Measurements from ENCODE around the gene CTNNA2. TPM values are rescaled to one million over a fixed set of nuclear protein-coding genes. Genes with fewer than 3 reads are reported as not detected.

CTNNA2 gene
- total RNA-seq, 3 donors from 2014 or later, result 0.29 to 4.2 (median 1.1) TPM

DNA sequence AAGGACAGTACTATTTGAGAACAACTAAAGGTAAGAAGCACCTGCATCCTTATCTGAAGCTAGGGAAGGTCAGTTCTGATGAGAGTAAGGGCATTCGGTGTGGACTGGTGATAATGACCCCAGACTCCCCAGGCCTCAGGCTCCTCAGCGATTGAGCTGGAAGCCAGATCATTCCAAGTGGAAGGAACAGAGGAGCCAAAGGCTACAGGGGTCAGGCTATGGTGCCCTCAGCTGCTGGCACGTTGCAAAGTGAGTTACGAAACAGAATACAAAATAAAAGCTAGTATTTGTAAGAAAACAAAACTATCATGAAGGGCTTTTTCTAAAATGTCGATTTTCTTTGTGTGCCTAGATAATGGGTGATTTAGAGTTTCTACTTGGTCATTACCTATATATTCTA is 960.2 kb downstream of the CTNNA2 start:
- Histone ChIP-seq H3K36me3 (ENCODE audit: low read depth) (no peaks in the 10 kb centered on the region), H3K4me3 (no peak overlapping the region), H3K4me1 (ENCODE audit: low read depth) (no peaks in the 10 kb centered on the region), H3K9me3 (no peaks in the 10 kb centered on the region)
- intact Hi-C loops (cut with DNase I, micrococcal nuclease), result no loop called here
- TF ChIP-seq, protein P1, sequence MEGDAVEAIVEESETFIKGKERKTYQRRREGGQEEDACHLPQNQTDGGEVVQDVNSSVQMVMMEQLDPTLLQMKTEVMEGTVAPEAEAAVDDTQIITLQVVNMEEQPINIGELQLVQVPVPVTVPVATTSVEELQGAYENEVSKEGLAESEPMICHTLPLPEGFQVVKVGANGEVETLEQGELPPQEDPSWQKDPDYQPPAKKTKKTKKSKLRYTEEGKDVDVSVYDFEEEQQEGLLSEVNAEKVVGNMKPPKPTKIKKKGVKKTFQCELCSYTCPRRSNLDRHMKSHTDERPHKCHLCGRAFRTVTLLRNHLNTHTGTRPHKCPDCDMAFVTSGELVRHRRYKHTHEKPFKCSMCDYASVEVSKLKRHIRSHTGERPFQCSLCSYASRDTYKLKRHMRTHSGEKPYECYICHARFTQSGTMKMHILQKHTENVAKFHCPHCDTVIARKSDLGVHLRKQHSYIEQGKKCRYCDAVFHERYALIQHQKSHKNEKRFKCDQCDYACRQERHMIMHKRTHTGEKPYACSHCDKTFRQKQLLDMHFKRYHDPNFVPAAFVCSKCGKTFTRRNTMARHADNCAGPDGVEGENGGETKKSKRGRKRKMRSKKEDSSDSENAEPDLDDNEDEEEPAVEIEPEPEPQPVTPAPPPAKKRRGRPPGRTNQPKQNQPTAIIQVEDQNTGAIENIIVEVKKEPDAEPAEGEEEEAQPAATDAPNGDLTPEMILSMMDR (IDR thresholded peaks at IDR 0.05), result no peak
- DNase-seq, result no peak
- ATAC-seq, result no peak

DNA sequence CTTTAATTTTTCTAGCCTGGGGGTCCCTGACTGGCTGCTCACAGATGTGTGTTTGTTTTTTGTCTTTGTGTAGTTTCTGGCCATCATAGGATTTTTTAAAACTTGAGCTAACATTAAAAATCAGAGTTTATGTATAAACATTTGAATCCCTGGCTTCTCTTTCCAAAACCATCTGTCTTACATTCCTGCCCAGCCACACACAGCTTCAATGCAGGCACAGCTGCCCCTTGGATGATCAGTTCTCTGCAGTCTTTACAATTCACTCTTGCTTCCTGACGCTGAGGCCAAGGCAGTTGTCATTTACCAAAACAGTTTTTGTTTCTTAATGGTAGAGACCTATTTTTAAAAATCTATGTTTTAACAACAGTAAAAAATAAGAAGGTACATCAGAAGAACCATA is 960.9 kb downstream of the CTNNA2 start:
- no peak for DNase-seq
- no peaks in the 10 kb centered on the region for H3K4me1 ChIP-seq (ENCODE audit: low read depth)
- TF ChIP-seq, protein P1 (IDR thresholded peaks at IDR 0.05), result no peak
- no peaks in the 10 kb centered on the region for H3K9me3 ChIP-seq
- intact Hi-C loops (cut with DNase I, micrococcal nuclease), result no loop called here
- H3K4me3 ChIP-seq, result no peak overlapping the region
- no peak for ATAC-seq
- H3K36me3 ChIP-seq (ENCODE audit: low read depth), result no peaks in the 10 kb centered on the region

DNA sequence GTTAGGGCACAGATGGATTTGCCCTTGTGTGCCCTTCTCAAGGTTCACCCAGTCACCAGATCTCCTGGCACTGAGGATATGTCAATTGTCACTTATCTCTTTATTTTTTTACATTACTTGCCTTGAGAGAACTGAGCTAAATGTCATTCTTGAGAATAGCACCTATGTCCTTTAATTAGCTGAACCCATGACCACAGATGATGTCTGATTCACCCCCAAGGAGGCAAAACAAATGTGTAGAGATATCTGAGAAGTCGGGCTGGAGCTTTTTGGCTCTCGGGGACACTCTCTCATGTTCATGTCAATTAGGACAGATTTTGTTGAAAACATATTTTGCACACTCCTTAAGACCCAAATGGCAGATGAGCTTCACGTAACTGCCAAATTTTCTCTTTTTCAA is 963.1 kb downstream of the CTNNA2 start:
- Histone ChIP-seq H3K9me3 (no peaks in the 10 kb centered on the region), H3K4me1 (ENCODE audit: low read depth) (no peaks in the 10 kb centered on the region), H3K36me3 (ENCODE audit: low read depth) (no peaks in the 10 kb centered on the region), H3K4me3 (no peak overlapping the region)
- ATAC-seq (no peak), DNase-seq (no peak)
- TF ChIP-seq, protein P1 (IDR thresholded peaks at IDR 0.05), result no peak
- intact Hi-C loops (cut with DNase I, micrococcal nuclease), result no loop called here

DNA sequence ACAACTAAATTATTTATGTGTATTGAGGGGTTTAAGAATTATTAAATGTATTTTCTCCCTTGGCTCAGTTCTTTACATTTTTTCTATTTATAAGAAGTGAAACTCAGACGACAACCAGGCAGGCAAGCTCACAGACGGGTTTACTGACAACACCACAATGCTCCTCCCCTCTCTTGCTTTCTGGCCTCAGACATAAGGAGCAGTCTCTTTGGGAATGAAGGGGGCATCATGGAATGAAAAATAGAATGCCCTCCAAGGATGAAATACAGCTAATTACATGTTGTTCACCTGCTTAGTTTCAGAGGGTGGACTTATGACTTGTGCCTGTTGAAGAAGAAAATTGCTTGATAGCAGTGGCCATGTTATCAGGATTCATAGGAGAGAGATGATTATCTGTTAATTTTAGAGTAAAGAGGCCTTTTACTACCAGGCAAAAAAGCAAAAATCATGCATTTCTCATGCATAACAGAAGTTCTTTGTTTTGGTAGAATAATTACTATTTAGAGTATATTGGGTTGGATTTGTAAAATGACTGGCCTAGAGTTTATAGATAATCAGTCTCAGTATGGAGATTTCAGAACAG is 963.8 kb downstream of the CTNNA2 start:
- ATAC-seq (no peak), DNase-seq (no peak)
- Histone ChIP-seq H3K36me3 (ENCODE audit: low read depth) (no peaks in the 10 kb centered on the region), H3K4me1 (ENCODE audit: low read depth) (no peaks in the 10 kb centered on the region), H3K9me3 (no peaks in the 10 kb centered on the region), H3K4me3 (no peak overlapping the region)
- TF ChIP-seq, protein P1 (IDR thresholded peaks at IDR 0.05), result no peak
- intact Hi-C loops (cut with DNase I, micrococcal nuclease), result no loop called here

DNA sequence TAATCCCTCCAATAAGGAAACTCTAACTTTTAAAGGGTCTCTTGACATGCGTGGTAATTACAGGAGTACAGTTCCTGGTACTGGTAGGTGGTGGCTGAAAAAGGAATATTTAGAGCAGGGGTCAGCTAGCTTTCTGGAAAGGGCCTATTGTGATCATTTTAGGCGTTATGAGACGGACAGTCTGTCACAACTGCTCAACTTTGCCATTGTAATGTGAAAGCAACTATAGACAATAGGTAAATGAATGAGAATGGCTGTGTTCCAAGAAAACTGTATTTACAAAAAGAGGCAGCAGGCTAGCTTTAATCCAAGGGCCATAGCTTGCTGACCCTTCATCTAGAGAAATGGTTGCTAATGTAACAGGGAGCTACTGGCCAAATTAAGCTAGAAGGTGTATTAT is 969.4 kb downstream of the CTNNA2 start:
- DNase-seq (no peak), ATAC-seq (no peak)
- Histone ChIP-seq H3K36me3 (ENCODE audit: low read depth) (no peaks in the 10 kb centered on the region), H3K9me3 (no peaks in the 10 kb centered on the region), H3K4me1 (ENCODE audit: low read depth) (no peaks in the 10 kb centered on the region), H3K4me3 (no peak overlapping the region)
- TF ChIP-seq, protein P1 (IDR thresholded peaks at IDR 0.05), result no peak
- intact Hi-C loops (cut with DNase I, micrococcal nuclease), result no loop called here

DNA sequence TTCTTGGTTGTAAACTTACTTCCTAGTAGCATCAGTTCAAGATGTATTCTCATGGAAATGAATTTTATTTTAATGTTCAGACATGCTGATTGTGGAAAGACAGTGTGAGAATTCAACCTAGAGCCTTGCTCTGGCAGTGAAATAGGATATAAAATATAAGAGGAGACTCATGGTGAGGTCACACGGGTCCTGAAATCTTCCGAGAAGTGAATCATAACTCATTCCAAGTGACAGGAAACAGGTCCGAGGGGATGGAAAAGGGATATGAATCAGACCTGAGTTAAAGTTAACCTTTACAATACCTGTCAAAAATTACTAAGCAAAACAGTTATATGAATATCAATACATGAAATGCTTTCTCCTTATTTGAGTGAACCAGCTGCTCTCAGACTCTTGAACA is 976.9 kb downstream of the CTNNA2 start:
- intact Hi-C loops (cut with DNase I, micrococcal nuclease), result no loop called here
- no peak overlapping the region for H3K4me3 ChIP-seq
- ATAC-seq (no peak), DNase-seq (no peak)
- TF ChIP-seq, protein P1 (IDR thresholded peaks at IDR 0.05), result no peak
- H3K36me3 ChIP-seq (ENCODE audit: low read depth), result no peaks in the 10 kb centered on the region
- H3K9me3 ChIP-seq, result no peaks in the 10 kb centered on the region
- no peaks in the 10 kb centered on the region for H3K4me1 ChIP-seq (ENCODE audit: low read depth)
